HepG2 (cell line): ENCODE results near the gene BTBD19. TPM values are rescaled to one million over a fixed set of nuclear protein-coding genes. Genes with fewer than 3 reads are reported as not detected.

Experiments used
- ARHGAP35 ChIP-seq: sonication (generic); formaldehyde crosslinking; IDR thresholded peaks from 2 replicates; pipeline ENCODE4 v1.9.0; 2022; ENCODE audit warnings: mild to moderate bottlenecking, inconsistent platforms, moderate library complexity, missing genetic modification reagents, borderline replicate concordance
- ATAD3A ChIP-seq: sonication (generic); formaldehyde crosslinking; IDR thresholded peaks from 2 replicates; pipeline ENCODE4 v1.4.0; 2020; ENCODE audit warnings: missing genetic modification reagents
- BCL6 ChIP-seq: IDR thresholded peaks from 2 replicates; pipeline ENCODE4 v1.6.1; 2016; ENCODE audit warnings: missing genetic modification reagents, missing compliant biosample characterization
- ELF3 ChIP-seq: IDR thresholded peaks from 2 replicates; pipeline ENCODE4 v1.6.1; 2016; ENCODE audit warnings: missing genetic modification reagents, missing compliant biosample characterization
- FOXM1 ChIP-seq: sonication (generic); formaldehyde crosslinking; IDR thresholded peaks from 2 replicates; pipeline ENCODE4 v1.5.0; 2020; ENCODE audit warnings: missing genetic modification reagents
- HDAC1 ChIP-seq: sonication (generic); formaldehyde crosslinking; IDR thresholded peaks from 2 replicates; pipeline ENCODE4 v1.5.1; 2020; ENCODE audit warnings: mild to moderate bottlenecking, missing genetic modification reagents
- IKZF5 ChIP-seq: IDR thresholded peaks from 2 replicates; pipeline ENCODE4 v1.6.1; 2018; ENCODE audit warnings: missing genetic modification reagents, mild to moderate bottlenecking, missing compliant biosample characterization
- KDM6A ChIP-seq: IDR thresholded peaks from 2 replicates; pipeline ENCODE4 v1.6.1; 2016; ENCODE audit warnings: low read depth
- MED1 ChIP-seq: sonication (generic); formaldehyde crosslinking; IDR thresholded peaks from 2 replicates; pipeline ENCODE4 v1.4.0; 2020; ENCODE audit warnings: missing genetic modification reagents
- MZF1 ChIP-seq: sonication (generic); formaldehyde crosslinking; IDR thresholded peaks from 2 replicates; pipeline ENCODE4 v1.8.1; 2023; ENCODE audit warnings: mild to moderate bottlenecking, missing genetic modification reagents, borderline replicate concordance
- NFIB ChIP-seq: sonication (generic); formaldehyde crosslinking; IDR thresholded peaks from 2 replicates; pipeline ENCODE4 v1.9.0; 2021; ENCODE audit warnings: missing genetic modification reagents, mild to moderate bottlenecking, borderline replicate concordance
- NFRKB ChIP-seq: fragments of 450-650 bp; IDR thresholded peaks from 2 replicates; pipeline ENCODE4 v1.6.1; 2017
- PHB2 ChIP-seq: fragments of 450-650 bp; IDR thresholded peaks from 2 replicates; pipeline ENCODE4 v1.6.1; 2018; ENCODE audit not compliant: partially characterized antibody
- SIN3B ChIP-seq: fragments of 150-350 bp; IDR thresholded peaks from 2 replicates; pipeline ENCODE4 v1.6.1; 2014; ENCODE audit warnings: low read length
- SMAD1 ChIP-seq: sonication (generic); formaldehyde crosslinking; IDR thresholded peaks from 2 replicates; pipeline ENCODE4 v1.4.0; 2020; ENCODE audit warnings: missing genetic modification reagents, low read depth, mild to moderate bottlenecking, borderline replicate concordance
- SP1 ChIP-seq, 2 experiments: fragments of 450-650 bp in 1 of 2; sonication (generic) in 1 of 2; formaldehyde crosslinking in 1 of 2; IDR thresholded peaks; 2 replicates each; pipeline versions ENCODE4 v1.4.0 to v1.6.1; 2016 to 2020; ENCODE audit warnings: missing genetic modification reagents in 1 of 2
- TCF7 ChIP-seq: sonication (generic); IDR thresholded peaks from 2 replicates; pipeline ENCODE4 v1.6.1; 2016; ENCODE audit warnings: antibody characterized with exemption, low read depth
- TP53 ChIP-seq: sonication (generic); formaldehyde crosslinking; conservative IDR thresholded peaks from 2 replicates; pipeline ENCODE4 v1.4.0; 2020; ENCODE audit warnings: missing genetic modification reagents
- TRIM24 ChIP-seq: sonication (generic); formaldehyde crosslinking; IDR thresholded peaks from 2 replicates; pipeline ENCODE4 v1.8.0; 2022; ENCODE audit warnings: mild to moderate bottlenecking, missing genetic modification reagents
- ZIK1 ChIP-seq: sonication (generic); formaldehyde crosslinking; IDR thresholded peaks from 2 replicates; pipeline ENCODE4 v1.5.0; 2020; ENCODE audit warnings: mild to moderate bottlenecking, low read depth, missing genetic modification reagents, borderline replicate concordance
- ZNF224 ChIP-seq: sonication (generic); formaldehyde crosslinking; IDR thresholded peaks from 2 replicates; pipeline ENCODE4 v1.5.0; 2020; ENCODE audit warnings: mild to moderate bottlenecking, missing genetic modification reagents
- ZNF274 ChIP-seq: sonication (generic); formaldehyde crosslinking; IDR thresholded peaks from 2 replicates; pipeline ENCODE4 v1.5.1; 2020; ENCODE audit warnings: mild to moderate bottlenecking, missing genetic modification reagents
- ZNF546 ChIP-seq: sonication (generic); formaldehyde crosslinking; conservative IDR thresholded peaks from 2 replicates; pipeline ENCODE4 v1.8.1; 2023; ENCODE audit warnings: mild to moderate bottlenecking, missing genetic modification reagents
- ZNF607 ChIP-seq: sonication (generic); formaldehyde crosslinking; IDR thresholded peaks from 2 replicates; pipeline ENCODE4 v1.5.1; 2020; ENCODE audit warnings: missing genetic modification reagents, mild to moderate bottlenecking, borderline replicate concordance
- ZNF609 ChIP-seq: sonication (generic); formaldehyde crosslinking; IDR thresholded peaks from 2 replicates; pipeline ENCODE4 v1.4.0; 2020; ENCODE audit warnings: mild to moderate bottlenecking, missing genetic modification reagents, borderline replicate concordance
- ZNF616 ChIP-seq: sonication (generic); formaldehyde crosslinking; IDR thresholded peaks from 2 replicates; pipeline ENCODE4 v1.5.0; 2020; ENCODE audit warnings: low read depth, mild to moderate bottlenecking, missing genetic modification reagents
- ZNF761 ChIP-seq: sonication (generic); formaldehyde crosslinking; conservative IDR thresholded peaks from 2 replicates; pipeline ENCODE4 v1.4.0; 2020; ENCODE audit warnings: mild to moderate bottlenecking, missing genetic modification reagents
- polyA plus RNA-seq, 8 experiments: library from polyadenylated mRNA; depleted of rRNA in 3 of 8; stranded (reverse) in 7 of 8; unstranded in 1 of 8; fragments of >200 nt; fragmentation: Illumina TruSeq in 4 of 8; extraction: Trizol in 4 of 8; gene quantifications; 2 replicates each; pipeline versions ENCODE4 v1.2.1 to v1.2.3, GENCODE V29; 2011 to 2016; ENCODE audit warnings: low read depth in 4 of 8, missing spikeins in 1 of 8, mixed read lengths in 1 of 8; ENCODE audit not compliant: insufficient read depth in 1 of 8
- total RNA-seq, 5 experiments: library from RNA; depleted of rRNA; stranded (reverse); fragments of >200 nt; fragmentation: Illumina TruSeq; extraction: Trizol; gene quantifications; 2 replicates each; pipeline ENCODE4 v1.2.3, GENCODE V29; 2016; ENCODE audit warnings: low read depth in 1 of 5

The BTBD19 gene
- total and polyA plus RNA-seq, 2 of the 13 experiments (the other 11 are each of a cell fraction or from before 2014, with no cell fraction given) = 2.7 to 6.7 TPM

- TF ChIP-seq ZNF609 (CRISPR knock-in tag) = no peak; the same call in 1 of the 2 replicates
- no peak for TF ChIP-seq ZNF224 (CRISPR knock-in tag)
- TF ChIP-seq SP1 (IDR thresholded peaks at IDR 0.05) = no peak
- TF ChIP-seq SP1 (CRISPR knock-in tag; IDR thresholded peaks at IDR 0.05) = peak; percentile 70
- peak; percentile 83 for TF ChIP-seq HDAC1 (CRISPR knock-in tag)
- no peak for TF ChIP-seq TP53
- TF ChIP-seq ZIK1 = no peak
- peak; percentile 90 for TF ChIP-seq TCF7
- TF ChIP-seq ZNF274 = 0 out of 2 replicates have a peak, but pooled peaks have one; percentile 65
- TF ChIP-seq SIN3B = no peak; the same call in 1 of the 2 replicates
- no peak for TF ChIP-seq ZNF546 (CRISPR knock-in tag)
- TF ChIP-seq MZF1 (CRISPR knock-in tag) = no peak
- TF ChIP-seq IKZF5 (CRISPR knock-in tag) = no peak
- no peak for TF ChIP-seq PHB2
- TF ChIP-seq ZNF616 (CRISPR knock-in tag) = no peak
- no peak for TF ChIP-seq ATAD3A (CRISPR knock-in tag)
- no peak; the same call in 1 of the 2 replicates for TF ChIP-seq KDM6A
- TF ChIP-seq NFRKB = no peak
- TF ChIP-seq ARHGAP35 (CRISPR knock-in tag) = no peak
- TF ChIP-seq ELF3 (CRISPR knock-in tag) = peak; percentile 41; the same call in 1 of the 2 replicates
- no peak for TF ChIP-seq ZNF607 (CRISPR knock-in tag)
- no peak for TF ChIP-seq SMAD1
- no peak for TF ChIP-seq ZNF761 (CRISPR knock-in tag)
- peak; percentile 33; the same call in 1 of the 2 replicates for TF ChIP-seq MED1 (CRISPR knock-in tag)
- no peak for TF ChIP-seq FOXM1 (CRISPR knock-in tag)
- TF ChIP-seq BCL6 (CRISPR knock-in tag) = peak; percentile 33; the same call in 1 of the 2 replicates
- TF ChIP-seq TRIM24 (CRISPR knock-in tag) = no peak
- TF ChIP-seq NFIB (CRISPR knock-in tag) = no peak
Measured at GRCh38 chr1:44827197-44828002, 19.1 kb downstream of the BTBD19 start (continued).
